Measurements from ENCODE around the gene SMARCD2. TPM values are rescaled to one million over a fixed set of nuclear protein-coding genes. Genes with fewer than 3 reads are reported as not detected.

SMARCD2 gene
- 106 and 111 TPM in 2 replicates for total RNA-seq

DNA sequence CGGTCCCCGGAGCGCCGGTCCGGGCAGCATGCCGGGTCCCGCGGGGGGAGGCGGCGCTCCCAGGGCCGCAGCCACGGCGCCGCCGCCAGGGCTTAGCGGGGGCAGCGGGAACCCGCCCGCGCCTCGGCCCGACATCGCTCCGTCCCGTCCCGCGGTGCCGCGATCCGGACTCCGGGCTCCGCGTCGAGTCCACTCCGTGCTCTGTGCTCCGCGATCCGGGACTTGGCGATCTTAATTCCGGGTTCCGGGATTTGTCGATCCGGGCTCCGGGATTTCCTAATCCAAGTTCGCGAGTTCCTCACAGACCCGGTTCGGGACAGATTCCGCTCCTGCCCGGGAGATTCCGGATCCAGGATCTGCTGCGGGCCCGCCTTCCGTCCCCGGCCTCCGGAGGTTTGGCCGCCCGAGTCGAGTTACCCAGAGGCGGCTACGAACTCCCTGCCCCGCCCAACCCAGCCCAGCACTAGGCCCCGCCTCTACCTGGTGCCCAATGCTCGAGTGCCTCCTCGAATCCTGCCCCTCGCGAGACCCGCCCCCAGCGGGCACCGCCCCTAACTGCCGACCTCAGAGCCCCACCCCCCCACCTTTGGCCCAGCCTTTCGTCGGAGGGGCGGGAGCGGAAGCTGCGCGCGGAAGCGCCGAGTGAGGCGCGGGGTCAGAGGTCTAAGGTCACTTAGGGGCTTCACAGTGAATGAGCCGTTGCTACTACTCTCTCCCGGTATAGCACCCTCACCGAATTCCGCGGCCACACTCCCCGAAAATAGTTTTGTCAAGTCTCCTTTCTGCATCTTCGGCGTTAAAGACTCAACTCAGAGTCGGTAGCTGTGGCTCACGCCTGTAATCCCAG is at the start of gene SMARCD2:
Gene SMARCD2, minus strand, starts transcription at position 146 of the 847 bp plus-strand sequence. Its CDS starts 11 bp downstream, at position 135.

DNA sequence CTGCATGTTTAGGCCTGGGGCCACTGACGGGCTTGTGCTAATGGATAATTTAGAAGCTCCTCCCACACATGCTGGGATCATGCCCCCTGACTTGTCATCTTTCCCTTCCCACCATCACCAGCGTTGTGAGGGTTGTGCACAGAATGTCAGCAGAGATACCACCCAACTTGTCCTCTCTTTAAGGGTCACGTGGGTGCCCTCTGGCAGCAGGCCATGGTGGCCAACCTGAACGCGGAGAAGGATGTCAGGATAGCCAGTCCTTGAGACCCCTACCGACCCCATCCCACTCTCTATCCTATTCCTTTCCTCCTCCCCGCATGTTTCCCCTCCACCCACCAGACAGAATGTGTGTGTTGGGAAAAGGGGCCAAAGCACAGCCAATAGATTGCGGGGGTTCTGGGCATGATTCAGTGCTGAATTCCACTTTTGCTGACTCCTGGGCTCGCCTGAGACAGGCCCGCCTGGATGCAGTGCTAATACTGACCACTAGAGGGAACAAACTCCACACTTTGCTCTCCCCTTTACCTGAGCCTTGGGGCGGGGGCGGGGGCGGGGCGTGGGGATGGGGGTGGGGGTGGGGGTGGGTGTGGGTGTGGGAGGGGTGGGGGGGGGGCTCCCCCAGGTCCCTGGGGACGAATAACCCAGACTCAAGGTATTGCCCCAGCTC is 39.6 kb upstream of the SMARCD2 start, which contains the start of gene GH2:
Gene GH2, minus strand, starts transcription at position 10 of the 667 bp plus-strand sequence. CDS start 143 bp downstream, outside the sequence.

DNA sequence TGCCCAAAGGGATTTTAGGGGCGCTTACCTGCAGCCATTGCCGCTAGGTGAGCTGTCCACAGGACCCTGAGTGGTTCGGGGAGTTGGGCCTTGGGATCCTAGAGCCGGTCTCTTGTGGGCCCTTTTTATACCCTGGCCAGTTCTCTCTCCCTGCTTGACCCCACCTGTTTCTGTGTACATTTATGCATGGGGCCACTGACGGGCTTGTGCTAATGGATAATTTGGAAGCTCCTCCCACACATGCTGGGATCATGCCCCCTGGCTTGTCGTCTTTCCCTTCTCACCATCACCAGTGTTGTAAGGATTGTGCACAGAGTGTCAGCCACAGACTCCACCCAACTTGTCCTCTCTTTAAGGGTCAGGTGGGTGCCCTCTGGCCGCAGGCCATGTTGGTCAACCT is 31.1 kb upstream of the SMARCD2 start, which contains the start of gene CSH2:
Gene CSH2, minus strand, starts transcription at position 101 of the 400 bp plus-strand sequence. Its CDS starts 63 bp downstream, at position 38.

DNA sequence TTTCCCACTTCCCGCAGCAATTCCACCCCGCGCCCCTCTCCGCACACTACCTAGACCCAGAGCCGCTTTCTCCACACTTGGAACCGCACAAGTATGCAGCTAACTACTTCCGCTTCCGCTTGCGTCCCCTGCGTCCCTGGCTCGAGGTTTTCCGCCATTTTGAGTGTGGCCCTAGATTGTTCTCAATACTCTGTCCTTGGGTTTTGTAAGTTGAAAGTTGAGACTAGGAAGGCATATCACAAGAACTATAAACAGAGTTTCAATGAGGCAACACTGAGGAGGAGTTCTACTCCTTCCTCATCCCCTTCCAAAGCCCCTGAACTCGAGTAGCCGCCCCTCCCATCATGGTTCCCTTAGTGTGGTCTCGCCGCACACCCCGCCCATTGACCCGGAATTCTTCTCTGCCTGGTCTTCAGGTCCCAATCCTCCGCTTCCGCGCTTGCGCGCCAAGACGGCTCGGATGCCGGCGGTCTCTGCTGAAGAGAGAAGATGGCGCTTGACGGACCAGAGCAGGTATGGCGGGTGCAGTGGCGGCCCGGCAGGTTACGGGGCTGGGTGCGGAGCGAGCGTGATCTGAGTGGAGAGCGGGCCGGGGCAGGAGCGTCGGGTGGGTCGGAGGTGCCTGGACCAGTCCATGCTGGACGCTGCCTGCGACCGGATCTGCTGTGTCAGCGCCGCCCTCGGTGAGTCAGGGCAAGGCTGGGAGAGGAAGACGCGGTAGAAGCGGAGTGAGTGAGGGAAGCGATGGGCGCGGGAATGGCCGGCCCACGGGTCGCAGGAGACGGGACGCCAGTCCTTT is 15.3 kb downstream of the SMARCD2 start, which contains the start of the genes FTSJ3 and PSMC5:
Gene FTSJ3, minus strand, starts transcription at position 662 of the 799 bp plus-strand sequence. CDS start 761 bp downstream, outside the sequence.
Gene PSMC5, plus strand, starts transcription at position 430 of the 799 bp plus-strand sequence. Its CDS starts 60 bp downstream, at position 490.

Other genes with a start within 250 kb of the SMARCD2 start
- 26.7 and 30.2 TPM in 2 replicates for gene TACO1, start 241.8 kb downstream of the SMARCD2 start, total RNA-seq
- 21.6 and 21.9 TPM in 2 replicates for gene MAP3K3, start 220.3 kb downstream of the SMARCD2 start, total RNA-seq
- 24.4 and 31.3 TPM in 2 replicates for gene LIMD2, start 142.6 kb downstream of the SMARCD2 start, total RNA-seq
- 18.8 and 22.6 TPM in 2 replicates for gene STRADA, start 100.9 kb downstream of the SMARCD2 start, total RNA-seq
- gene CCDC47, start 69.1 kb downstream of the SMARCD2 start, total RNA-seq = 20.3 and 22.6 TPM in 2 replicates
- gene DDX42, start 68.5 kb downstream of the SMARCD2 start, total RNA-seq = 27.9 and 31.2 TPM in 2 replicates
- 64.2 and 92.2 TPM in 2 replicates for gene PSMC5, start 15.3 kb downstream of the SMARCD2 start, total RNA-seq
- gene FTSJ3, start 15.0 kb downstream of the SMARCD2 start, total RNA-seq = 36.7 and 50.5 TPM in 2 replicates
- not detected in 2 replicates for gene CSH2, start 31.0 kb upstream of the SMARCD2 start, total RNA-seq
- gene GH2, start 39.3 kb upstream of the SMARCD2 start, total RNA-seq = not detected in 2 replicates
- not detected in 2 replicates for gene CSH1, start 53.9 kb upstream of the SMARCD2 start, total RNA-seq
- gene CSHL1, start 68.6 kb upstream of the SMARCD2 start, total RNA-seq = not detected in 2 replicates
- gene GH1, start 76.2 kb upstream of the SMARCD2 start, total RNA-seq = not detected in 2 replicates
- gene CD79B, start 89.6 kb upstream of the SMARCD2 start, total RNA-seq = not detected in 2 replicates
- gene SCN4A, start 130.2 kb upstream of the SMARCD2 start, total RNA-seq = under 0.01 and 0.59 TPM in 2 replicates
- gene PRR29, start 155.7 kb upstream of the SMARCD2 start, total RNA-seq = 0.30 TPM in 1 of 2 replicates, not detected in the other
- gene ICAM2, start 177.9 kb upstream of the SMARCD2 start, total RNA-seq = 1.3 and 1.8 TPM in 2 replicates

Measured in bronchus fibroblast of lung (primary cell).